AG09319 (cell line): ENCODE data around the gene EIF3D.

ENCODE experiments used
- DNase-seq: peaks from one replicate; pipeline ENCODE4 v3.0.0-alpha.2; 2010; ENCODE audit warnings: low read depth; ENCODE audit errors: extremely low read depth
- CTCF ChIP-seq: IDR thresholded peaks from 2 replicates; pipeline ENCODE4 v1.5.1; 2011; ENCODE audit warnings: low read depth, mild to moderate bottlenecking, inconsistent platforms, low read length, moderate library complexity

Gene EIF3D

GRCh38 chr22:36568846-36569245 lies 39.9 kb upstream of the EIF3D start:
- TF ChIP-seq CTCF: no peak
- no peak for DNase-seq

GRCh38 chr22:36566720-36567119 lies 37.8 kb upstream of the EIF3D start:
- no peak for DNase-seq
- no peak for TF ChIP-seq CTCF

- no peak for DNase-seq
- TF ChIP-seq CTCF: no peak
Measured at GRCh38 chr22:36565686-36566085, 36.7 kb upstream of the EIF3D start.

- TF ChIP-seq CTCF: no peak
- DNase-seq: no peak
Measured at GRCh38 chr22:36565159-36565507, 36.2 kb upstream of the EIF3D start.

GRCh38 chr22:36564422-36565158 lies 35.6 kb upstream of the EIF3D start:
- TF ChIP-seq CTCF: no peak
- DNase-seq: no peak

GRCh38 chr22:36563898-36564297 lies 34.9 kb upstream of the EIF3D start:
- DNase-seq: no peak
- no peak for TF ChIP-seq CTCF

- TF ChIP-seq CTCF: no peak
- no peak for DNase-seq
Measured at GRCh38 chr22:36563444-36563843, 34.5 kb upstream of the EIF3D start.
